Kidney (tissue), 14 donors: ENCODE data around the gene ASGR1. TPM values are rescaled to one million over a fixed set of nuclear protein-coding genes. Genes with fewer than 3 reads are reported as not detected.

Experiments
- DNase-seq, 5 donors: peaks; one replicate each; pipeline ENCODE4 v3.0.0-alpha.2; 2013 to 2020
- FAIRE-seq: peaks from 2 replicates; lab custom pipeline; 2012; peaks lifted over from hg19 to GRCh38; lab: Jason Lieb, UNC
- H3K27ac ChIP-seq, 2 donors: one replicate each; pipeline ENCODE4 v1.7.0; 2013; ENCODE audit warnings: low read depth in 2 of 2, low read length in 2 of 2, inconsistent platforms in 1 of 2
- H3K27me3 ChIP-seq: one replicate; pipeline ENCODE4 v1.7.1; 2013; ENCODE audit warnings: low read length, inconsistent platforms; ENCODE audit not compliant: control insufficient read depth, insufficient read depth
- H3K36me3 ChIP-seq, 3 donors: one replicate each; pipeline versions ENCODE4 v1.7.0 to v1.7.1; 2013; ENCODE audit warnings: low read length in 3 of 3, control low read depth in 1 of 3, inconsistent platforms in 1 of 3; ENCODE audit not compliant: insufficient read depth in 3 of 3, control insufficient read depth in 2 of 3
- H3K4me1 ChIP-seq, 3 donors: one replicate each; pipeline versions ENCODE4 v1.7.0 to v1.7.1; 2013; ENCODE audit warnings: low read length in 3 of 3, inconsistent platforms in 1 of 3, low read depth in 1 of 3; ENCODE audit not compliant: control insufficient read depth in 2 of 3, insufficient read depth in 2 of 3
- H3K4me3 ChIP-seq, 3 donors: one replicate each; pipeline versions ENCODE4 v1.7.0 to v1.8.1; 2013; ENCODE audit warnings: low read length in 3 of 3, control low read depth in 1 of 3, inconsistent platforms in 1 of 3
- H3K9ac ChIP-seq, 3 donors: one replicate each; pipeline versions ENCODE4 v1.7.0 to v1.7.1; 2013; ENCODE audit warnings: low read length in 3 of 3, control low read depth in 1 of 3, inconsistent platforms in 1 of 3
- H3K9me3 ChIP-seq, 3 donors: one replicate each; pipeline versions ENCODE4 v1.7.0 to v1.7.1; 2013; ENCODE audit warnings: low read length in 3 of 3, control low read depth in 1 of 3, inconsistent platforms in 1 of 3; ENCODE audit not compliant: control insufficient read depth in 2 of 3, insufficient read depth in 1 of 3
- intact Hi-C: fragments of 100-400 bp; cut with DNase I; formaldehyde crosslinking; loops from one replicate; pipeline ENCODE4 v1.11.1; 2022
- polyA plus RNA-seq: library from polyadenylated mRNA; stranded (reverse); fragments of 350-450 nt; fragmentation: Illumina TruSeq; extraction: RNeasy Lipid Tissue Mini Kit (QIAGEN cat#74804); gene quantifications from one replicate; pipeline ENCODE4 v1.2.3, GENCODE V29; 2014; ENCODE audit warnings: low read depth, low replicate concordance; ENCODE audit not compliant: insufficient read depth
- total RNA-seq: library from RNA; stranded (reverse); fragmentation: NEBNext Ultra II Directional; extraction: Animal tissue kit (Norgen Biotek cat#: 25700); gene quantifications from one replicate; pipeline ENCODE4 v1.2.1, GENCODE V29; 2021
- TF ChIP-seq, protein P1 (sequence below): IDR thresholded peaks from 3 replicates; pipeline ENCODE4 v1.5.1; 2012; ENCODE audit warnings: mild to moderate bottlenecking, moderate library complexity, borderline replicate concordance; ENCODE audit not compliant: insufficient read depth; ENCODE audit errors: extremely low read depth
- donor health status: control.
- donor health status: control.
- donor health status: control.
- donor health status: control.
- donor health status: control.
- donor health status: DM: yes; HTN: yes; CAD: no.
- donor health status: Normal renal cell carcinoma (clear cell type).

ASGR1 gene
- total and polyA plus RNA-seq, 2 donors from 2014 or later = 1.4 to 2.1 TPM

DNA sequence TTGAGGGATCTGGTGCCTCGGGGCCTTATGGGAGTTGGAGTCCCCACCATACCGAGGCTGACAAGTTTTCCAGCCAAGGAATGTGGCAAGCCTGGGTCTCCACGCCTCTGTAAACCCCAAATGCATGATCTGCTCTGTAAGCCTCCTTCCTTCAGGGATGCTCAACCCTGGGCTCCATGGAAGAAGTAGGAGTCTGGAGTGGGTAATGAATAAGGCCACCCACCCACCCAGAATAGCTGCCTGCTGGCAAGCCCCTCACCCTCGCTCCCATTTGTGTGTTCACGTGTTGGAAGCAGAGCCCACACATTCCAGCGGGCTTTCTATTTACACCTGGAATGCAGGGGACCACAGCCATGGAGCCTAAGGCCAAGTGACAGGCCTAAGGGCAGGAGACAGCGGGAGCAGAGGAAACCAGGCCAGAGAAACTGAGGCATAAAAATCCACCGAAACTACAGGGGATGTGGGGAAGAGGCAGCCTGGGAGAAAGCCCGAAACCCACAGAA, 36.0 kb upstream of the ASGR1 start:
- TF ChIP-seq, protein P1, sequence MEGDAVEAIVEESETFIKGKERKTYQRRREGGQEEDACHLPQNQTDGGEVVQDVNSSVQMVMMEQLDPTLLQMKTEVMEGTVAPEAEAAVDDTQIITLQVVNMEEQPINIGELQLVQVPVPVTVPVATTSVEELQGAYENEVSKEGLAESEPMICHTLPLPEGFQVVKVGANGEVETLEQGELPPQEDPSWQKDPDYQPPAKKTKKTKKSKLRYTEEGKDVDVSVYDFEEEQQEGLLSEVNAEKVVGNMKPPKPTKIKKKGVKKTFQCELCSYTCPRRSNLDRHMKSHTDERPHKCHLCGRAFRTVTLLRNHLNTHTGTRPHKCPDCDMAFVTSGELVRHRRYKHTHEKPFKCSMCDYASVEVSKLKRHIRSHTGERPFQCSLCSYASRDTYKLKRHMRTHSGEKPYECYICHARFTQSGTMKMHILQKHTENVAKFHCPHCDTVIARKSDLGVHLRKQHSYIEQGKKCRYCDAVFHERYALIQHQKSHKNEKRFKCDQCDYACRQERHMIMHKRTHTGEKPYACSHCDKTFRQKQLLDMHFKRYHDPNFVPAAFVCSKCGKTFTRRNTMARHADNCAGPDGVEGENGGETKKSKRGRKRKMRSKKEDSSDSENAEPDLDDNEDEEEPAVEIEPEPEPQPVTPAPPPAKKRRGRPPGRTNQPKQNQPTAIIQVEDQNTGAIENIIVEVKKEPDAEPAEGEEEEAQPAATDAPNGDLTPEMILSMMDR = no peak
- Histone ChIP-seq H3K4me3 (peak overlapping the region; percentile 46 to 84 (median 57)), H3K4me1 (peaks cover 7 to 27% (median 26%) of the 10 kb centered on the region in 3 donors), H3K36me3 (no peaks in the 10 kb centered on the region), H3K9ac (no peak overlapping the region), H3K27me3 (no peaks in the 10 kb centered on the region), H3K27ac (peak overlapping the region in 1 of 2 donors; percentile 84), H3K9me3 (no peaks in the 10 kb centered on the region)
- DNase-seq (peak in 1 of 5 donors; percentile 69), FAIRE-seq (no peak)
- intact Hi-C loops = no loop called here

DNA sequence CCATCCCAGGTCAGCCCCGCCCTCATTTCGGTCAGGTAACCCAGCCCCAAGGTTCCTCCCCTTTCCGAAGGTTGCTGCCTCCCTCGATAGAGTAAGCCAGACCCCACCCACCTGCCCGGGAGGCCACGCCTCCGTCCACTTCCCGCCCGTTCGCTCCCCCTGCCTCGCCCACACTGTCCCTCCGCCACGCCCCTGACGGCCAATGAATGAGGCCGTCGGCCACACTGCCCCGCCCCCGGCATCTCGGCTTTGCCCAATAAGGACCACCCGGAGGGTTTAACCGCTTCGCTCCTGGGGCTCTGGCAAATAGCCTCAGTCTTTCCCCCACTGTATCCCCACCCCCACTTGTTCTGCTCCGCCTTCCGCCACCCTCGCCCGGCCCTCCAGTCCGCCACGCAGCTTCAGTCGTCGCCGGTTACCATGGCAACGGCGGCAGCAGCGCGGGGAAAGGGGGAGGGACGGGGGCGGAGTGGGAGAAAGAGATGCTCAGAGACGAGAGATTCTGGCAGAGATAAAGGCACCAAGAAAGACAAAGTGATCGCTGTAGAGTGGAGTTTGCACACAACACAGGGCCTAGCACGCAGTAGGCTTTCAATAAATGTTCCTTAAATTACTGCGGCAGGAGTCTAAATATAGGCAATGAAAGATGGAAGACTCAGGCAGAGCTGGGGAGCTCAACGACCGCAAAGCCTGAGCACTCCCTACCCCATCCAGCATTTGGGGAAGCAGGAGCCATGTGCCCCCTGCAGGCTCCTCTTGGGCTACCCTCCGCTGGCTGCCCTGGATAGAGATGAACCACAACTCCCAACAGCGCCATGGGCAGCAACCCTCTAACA, 35.3 kb upstream of the ASGR1 start:
- peak overlapping the region; percentile 81 to 84 for H3K27ac ChIP-seq
- DNase-seq (peak; percentile 100), FAIRE-seq (peak; percentile 52)
- peak overlapping the region; percentile 50 to 84 (median 57) for H3K4me3 ChIP-seq
- TF ChIP-seq, protein P1 = peak; percentile 31
- H3K9ac ChIP-seq = peak overlapping the region in 2 of 3 donors; percentile 49 to 61
- no peaks in the 10 kb centered on the region for H3K9me3 ChIP-seq
- H3K4me1 ChIP-seq = peaks cover 7 to 27% (median 25%) of the 10 kb centered on the region in 3 donors
- intact Hi-C loops = no loop called here
- H3K36me3 ChIP-seq = no peaks in the 10 kb centered on the region
- H3K27me3 ChIP-seq = no peaks in the 10 kb centered on the region

DNA sequence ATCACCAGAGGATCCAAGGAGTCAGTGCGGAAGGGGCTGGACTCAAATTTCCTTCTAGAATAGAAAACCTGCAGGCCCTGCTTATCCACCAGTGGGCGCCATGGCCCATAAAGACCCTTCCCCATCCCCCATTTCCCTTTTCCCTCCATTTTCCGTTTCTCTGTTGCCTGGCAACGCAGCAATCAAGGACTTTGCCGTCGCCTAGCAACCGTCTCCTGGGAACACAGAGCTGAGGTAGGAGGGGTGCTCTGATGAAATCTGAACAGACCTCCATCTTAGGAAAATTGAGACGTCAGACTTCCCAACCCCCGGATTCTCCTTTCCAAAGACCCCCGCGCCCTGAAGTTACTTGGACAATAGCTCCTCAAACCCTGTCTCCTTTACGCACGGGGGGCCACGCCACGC, 34.7 kb upstream of the ASGR1 start:
- Histone ChIP-seq H3K4me3 (peak overlapping the region; percentile 50 to 69 (median 57)), H3K36me3 (no peaks in the 10 kb centered on the region), H3K27me3 (no peaks in the 10 kb centered on the region), H3K9ac (peak overlapping the region in 1 of 3 donors; percentile 34), H3K27ac (peak overlapping the region; percentile 81 to 84), H3K9me3 (no peaks in the 10 kb centered on the region), H3K4me1 (peaks cover 4 to 21% (median 20%) of the 10 kb centered on the region in 3 donors)
- DNase-seq (peak in 3 of 5 donors; percentile 96 to 98 (median 98)), FAIRE-seq (no peak)
- TF ChIP-seq, protein P1 = no peak
- intact Hi-C loops = no loop called here
